ENCODE measurements around the gene NEURL4. TPM values are rescaled to one million over a fixed set of nuclear protein-coding genes. Genes with fewer than 3 reads are reported as not detected.

Gene NEURL4
- total and polyA plus RNA-seq, 2 donors (not counting 1 experiment from before 2014, with no cell fraction given): 6.0 to 20.1 TPM

GRCh38 chr17:7312432-7313087, 16.6 kb downstream of the NEURL4 start:
- H3K4me2 ChIP-seq (ENCODE audit: extremely low read depth, insufficient read depth, low read length): no peak overlapping the region
- no peaks in the 10 kb centered on the region for H3K9me3 ChIP-seq (ENCODE audit: control insufficient read depth, insufficient read depth, low read depth, low read length)
- H3K9ac ChIP-seq (ENCODE audit: insufficient read depth, low read length): no peak overlapping the region
- no peak overlapping the region for H3K27ac ChIP-seq (ENCODE audit: insufficient read depth, low read length)
- H3K79me2 ChIP-seq (ENCODE audit: control insufficient read depth, insufficient read depth, low read length): peaks cover 48% of the 10 kb centered on the region
- no peak overlapping the region for H2AFZ ChIP-seq (ENCODE audit: low read length)
- H3K36me3 ChIP-seq (ENCODE audit: control insufficient read depth, insufficient read depth, low read length): peaks cover 31% of the 10 kb centered on the region
- H4K20me1 ChIP-seq (ENCODE audit: control insufficient read depth, extremely low read depth, insufficient read depth, low read length): no peaks in the 10 kb centered on the region
- no peak for TF ChIP-seq EZH2 (IDR thresholded peaks at IDR 0.05; ENCODE audit: low read length, missing control alignments)
- TF ChIP-seq, protein P1, sequence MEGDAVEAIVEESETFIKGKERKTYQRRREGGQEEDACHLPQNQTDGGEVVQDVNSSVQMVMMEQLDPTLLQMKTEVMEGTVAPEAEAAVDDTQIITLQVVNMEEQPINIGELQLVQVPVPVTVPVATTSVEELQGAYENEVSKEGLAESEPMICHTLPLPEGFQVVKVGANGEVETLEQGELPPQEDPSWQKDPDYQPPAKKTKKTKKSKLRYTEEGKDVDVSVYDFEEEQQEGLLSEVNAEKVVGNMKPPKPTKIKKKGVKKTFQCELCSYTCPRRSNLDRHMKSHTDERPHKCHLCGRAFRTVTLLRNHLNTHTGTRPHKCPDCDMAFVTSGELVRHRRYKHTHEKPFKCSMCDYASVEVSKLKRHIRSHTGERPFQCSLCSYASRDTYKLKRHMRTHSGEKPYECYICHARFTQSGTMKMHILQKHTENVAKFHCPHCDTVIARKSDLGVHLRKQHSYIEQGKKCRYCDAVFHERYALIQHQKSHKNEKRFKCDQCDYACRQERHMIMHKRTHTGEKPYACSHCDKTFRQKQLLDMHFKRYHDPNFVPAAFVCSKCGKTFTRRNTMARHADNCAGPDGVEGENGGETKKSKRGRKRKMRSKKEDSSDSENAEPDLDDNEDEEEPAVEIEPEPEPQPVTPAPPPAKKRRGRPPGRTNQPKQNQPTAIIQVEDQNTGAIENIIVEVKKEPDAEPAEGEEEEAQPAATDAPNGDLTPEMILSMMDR (conservative IDR thresholded peaks at IDR 0.05 in 1 of 2, IDR thresholded peaks at IDR 0.05 in 1 of 2; ENCODE audit: low read depth in 1 of 2, low read length in 2 of 2): no peak
- H3K27me3 ChIP-seq (ENCODE audit: control insufficient read depth, insufficient read depth, low read length): no peaks in the 10 kb centered on the region
- no peak overlapping the region for H3K4me3 ChIP-seq (replicated peaks in 1 of 4; ENCODE audit: control extremely low read depth in 1 of 4, insufficient read depth in 1 of 4, low read depth in 3 of 4, low read length in 4 of 4)
- no peak for DNase-seq (ENCODE audit: low read depth in 2 of 2)
- H3K4me1 ChIP-seq (ENCODE audit: control insufficient read depth, extremely low read depth, insufficient read depth, low read length): peaks cover 8% of the 10 kb centered on the region

- Histone ChIP-seq H3K79me2 (ENCODE audit: control insufficient read depth, insufficient read depth, low read length) (peaks cover 49% of the 10 kb centered on the region), H3K4me2 (ENCODE audit: extremely low read depth, insufficient read depth, low read length) (no peak overlapping the region), H3K9ac (ENCODE audit: insufficient read depth, low read length) (no peak overlapping the region)
Measured at GRCh38 chr17:7311110-7311705, 17.9 kb downstream of the NEURL4 start.

DNA sequence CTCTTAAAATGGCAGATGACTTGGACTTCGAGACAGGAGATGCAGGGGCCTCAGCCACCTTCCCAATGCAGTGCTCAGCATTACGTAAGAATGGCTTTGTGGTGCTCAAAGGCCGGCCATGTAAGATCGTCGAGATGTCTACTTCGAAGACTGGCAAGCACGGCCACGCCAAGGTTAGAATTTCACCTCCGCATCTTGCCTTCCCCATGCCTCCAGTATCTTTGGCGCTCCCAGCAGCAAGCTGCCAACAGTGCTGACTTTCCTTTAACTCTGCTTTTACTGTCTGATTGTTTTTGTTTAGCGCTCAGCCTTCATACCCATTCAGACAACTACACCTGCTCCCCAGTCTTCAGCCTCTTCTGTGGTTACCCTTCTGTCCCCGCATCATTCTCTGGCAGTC, 19.5 kb downstream of the NEURL4 start:
- Histone ChIP-seq H4K20me1 (ENCODE audit: control insufficient read depth, extremely low read depth, insufficient read depth, low read length) (no peaks in the 10 kb centered on the region), H3K9ac (ENCODE audit: insufficient read depth, low read length) (no peak overlapping the region), H2AFZ (ENCODE audit: low read length) (no peak overlapping the region), H3K27me3 (ENCODE audit: control insufficient read depth, insufficient read depth, low read length) (no peaks in the 10 kb centered on the region), H3K79me2 (ENCODE audit: control insufficient read depth, insufficient read depth, low read length) (peaks cover 49% of the 10 kb centered on the region), H3K36me3 (ENCODE audit: control insufficient read depth, insufficient read depth, low read length) (peaks cover 27% of the 10 kb centered on the region), H3K27ac (ENCODE audit: insufficient read depth, low read length) (no peak overlapping the region), H3K4me2 (ENCODE audit: extremely low read depth, insufficient read depth, low read length) (peak overlapping the region; percentile 74), H3K9me3 (ENCODE audit: control insufficient read depth, insufficient read depth, low read depth, low read length) (no peaks in the 10 kb centered on the region), H3K4me3 (replicated peaks in 1 of 4; ENCODE audit: control extremely low read depth in 1 of 4, insufficient read depth in 1 of 4, low read depth in 3 of 4, low read length in 4 of 4) (peak overlapping the region in 2 of 4 experiments; percentile 73 to 91), H3K4me1 (ENCODE audit: control insufficient read depth, extremely low read depth, insufficient read depth, low read length) (peaks cover 5% of the 10 kb centered on the region)
- TF ChIP-seq, protein P1 (conservative IDR thresholded peaks at IDR 0.05 in 1 of 2, IDR thresholded peaks at IDR 0.05 in 1 of 2; ENCODE audit: low read depth in 1 of 2, low read length in 2 of 2): no peak
- TF ChIP-seq EZH2 (IDR thresholded peaks at IDR 0.05; ENCODE audit: low read length, missing control alignments): no peak
- no peak for DNase-seq (ENCODE audit: low read depth in 2 of 2)

More at GRCh38 chr17:7311110-7311705, 17.9 kb downstream of the NEURL4 start:
- DNase-seq (ENCODE audit: low read depth in 2 of 2): no peak
- Histone ChIP-seq H3K9me3 (ENCODE audit: control insufficient read depth, insufficient read depth, low read depth, low read length) (no peaks in the 10 kb centered on the region), H2AFZ (ENCODE audit: low read length) (no peak overlapping the region), H3K36me3 (ENCODE audit: control insufficient read depth, insufficient read depth, low read length) (peaks cover 31% of the 10 kb centered on the region), H3K4me3 (replicated peaks in 1 of 4; ENCODE audit: control extremely low read depth in 1 of 4, insufficient read depth in 1 of 4, low read depth in 3 of 4, low read length in 4 of 4) (no peak overlapping the region), H3K27me3 (ENCODE audit: control insufficient read depth, insufficient read depth, low read length) (no peaks in the 10 kb centered on the region), H3K27ac (ENCODE audit: insufficient read depth, low read length) (no peak overlapping the region), H3K4me1 (ENCODE audit: control insufficient read depth, extremely low read depth, insufficient read depth, low read length) (peaks cover 8% of the 10 kb centered on the region), H4K20me1 (ENCODE audit: control insufficient read depth, extremely low read depth, insufficient read depth, low read length) (no peaks in the 10 kb centered on the region)
- no peak for TF ChIP-seq EZH2 (IDR thresholded peaks at IDR 0.05; ENCODE audit: low read length, missing control alignments)
- TF ChIP-seq, protein P1 (conservative IDR thresholded peaks at IDR 0.05 in 1 of 2, IDR thresholded peaks at IDR 0.05 in 1 of 2; ENCODE audit: low read depth in 1 of 2, low read length in 2 of 2): no peak
